Testis (tissue), 3 donors: ENCODE measurements around the gene MAST4. TPM values are rescaled to one million over a fixed set of nuclear protein-coding genes. Genes with fewer than 3 reads are reported as not detected.
"Not testable (repeated sequence)": the region's sequence is repeated elsewhere in the genome, so short reads cannot be mapped to it uniquely, and the experiment has no call there.

ENCODE experiments used
- DNase-seq: peaks from one replicate; pipeline ENCODE4 v3.0.0-alpha.2; 2019
- H3K27ac ChIP-seq, 2 donors: fragments of 200-600 bp; sonication (generic); one replicate each; pipeline ENCODE4 v1.5.1; 2019
- H3K27me3 ChIP-seq: fragments of 200-600 bp; sonication (generic); one replicate; pipeline ENCODE4 v1.5.1; 2019
- H3K36me3 ChIP-seq: fragments of 200-600 bp; sonication (generic); one replicate; pipeline ENCODE4 v1.5.1; 2017; ENCODE audit warnings: low read depth; ENCODE audit errors: missing control alignments
- H3K4me1 ChIP-seq: fragments of 200-600 bp; sonication (generic); one replicate; pipeline ENCODE4 v1.5.1; 2019
- H3K4me3 ChIP-seq, 2 donors: fragments of 200-600 bp; sonication (generic); one replicate each; pipeline ENCODE4 v1.5.1; 2017 to 2019
- H3K9me3 ChIP-seq: fragments of 200-600 bp; sonication (generic); one replicate; pipeline ENCODE4 v1.5.1; 2017
- POLR2A ChIP-seq: fragments of 450-650 bp; IDR thresholded peaks from one replicate; pipeline ENCODE4 v1.6.1; 2017; ENCODE audit warnings: antibody characterized with exemption, mild to moderate bottlenecking, moderate library complexity
- WGBS, 2 donors: methylation state at CpG; one replicate each; pipeline ENCODE4 v1.1.5; 2018; 5-methylcytosine and 5-hydroxymethylcytosine counted together
- intact Hi-C: fragments of 100-400 bp; cut with DNase I; formaldehyde crosslinking; loops from one replicate; pipeline ENCODE4 v1.15.1; 2023; ENCODE audit warnings: low total_unique reads
- polyA plus RNA-seq: library from polyadenylated mRNA; stranded (reverse); fragments of 350-450 nt; fragmentation: Illumina TruSeq; extraction: RNeasy Lipid Tissue Mini Kit (QIAGEN cat#74804); gene quantifications from one replicate; pipeline ENCODE4 v1.2.3, GENCODE V29; 2014; ENCODE audit warnings: low read depth, low replicate concordance; ENCODE audit not compliant: insufficient read depth
- total RNA-seq, 2 donors: library from RNA; depleted of rRNA; stranded (reverse); fragments of >200 nt; gene quantifications; one replicate each; pipeline ENCODE4 v1.2.3, GENCODE V29; 2016
- TF ChIP-seq, protein P1 (sequence below), 3 experiments: fragments of 450-650 bp in 2 of 3; fragments of 200-600 bp in 1 of 3; sonication (generic) in 1 of 3; IDR thresholded peaks; one replicate each; pipeline ENCODE4 v1.5.1; 2016 to 2019; ENCODE audit warnings: antibody characterized with exemption in 3 of 3, mild to moderate bottlenecking in 2 of 3, moderate library complexity in 1 of 3

Gene MAST4
- total and polyA plus RNA-seq, 3 donors from 2014 or later, result 27.2 to 56.4 (median 51.4) TPM

DNA sequence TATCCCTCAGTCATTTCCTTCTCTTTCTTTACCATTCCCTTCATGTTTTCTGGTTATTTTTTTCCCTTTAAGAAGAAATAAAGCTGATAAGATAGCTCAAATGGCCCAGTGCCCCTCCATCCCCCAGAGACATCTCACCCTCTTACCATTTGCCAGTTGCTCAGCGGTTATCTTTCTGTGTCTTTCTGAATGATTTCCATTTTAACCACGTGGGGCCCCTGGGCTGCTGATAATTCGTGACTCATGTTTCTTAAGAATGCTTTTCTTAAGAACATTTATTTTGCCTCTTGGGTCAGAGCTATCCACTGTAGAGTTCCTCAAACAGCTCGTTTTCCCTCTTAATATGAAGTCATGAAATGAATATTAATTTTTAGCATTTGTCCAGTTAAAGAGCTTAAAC is 147.8 kb downstream of the MAST4 start:
- Histone ChIP-seq H3K4me1 (peaks cover 3% of the 10 kb centered on the region), H3K36me3 (no peaks in the 10 kb centered on the region), H3K27me3 (no peaks in the 10 kb centered on the region), H3K9me3 (no peaks in the 10 kb centered on the region), H3K4me3 (no peak overlapping the region), H3K27ac (no peak overlapping the region)
- DNase-seq, result peak; percentile 28
- TF ChIP-seq, protein P1, sequence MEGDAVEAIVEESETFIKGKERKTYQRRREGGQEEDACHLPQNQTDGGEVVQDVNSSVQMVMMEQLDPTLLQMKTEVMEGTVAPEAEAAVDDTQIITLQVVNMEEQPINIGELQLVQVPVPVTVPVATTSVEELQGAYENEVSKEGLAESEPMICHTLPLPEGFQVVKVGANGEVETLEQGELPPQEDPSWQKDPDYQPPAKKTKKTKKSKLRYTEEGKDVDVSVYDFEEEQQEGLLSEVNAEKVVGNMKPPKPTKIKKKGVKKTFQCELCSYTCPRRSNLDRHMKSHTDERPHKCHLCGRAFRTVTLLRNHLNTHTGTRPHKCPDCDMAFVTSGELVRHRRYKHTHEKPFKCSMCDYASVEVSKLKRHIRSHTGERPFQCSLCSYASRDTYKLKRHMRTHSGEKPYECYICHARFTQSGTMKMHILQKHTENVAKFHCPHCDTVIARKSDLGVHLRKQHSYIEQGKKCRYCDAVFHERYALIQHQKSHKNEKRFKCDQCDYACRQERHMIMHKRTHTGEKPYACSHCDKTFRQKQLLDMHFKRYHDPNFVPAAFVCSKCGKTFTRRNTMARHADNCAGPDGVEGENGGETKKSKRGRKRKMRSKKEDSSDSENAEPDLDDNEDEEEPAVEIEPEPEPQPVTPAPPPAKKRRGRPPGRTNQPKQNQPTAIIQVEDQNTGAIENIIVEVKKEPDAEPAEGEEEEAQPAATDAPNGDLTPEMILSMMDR (IDR thresholded peaks at IDR 0.05), result no peak
- no peak for TF ChIP-seq POLR2A
- intact Hi-C loops, result no loop called here
- 46 to 57% methylated on average over 4 of the region's 4 CpGs for WGBS, 2 donors

DNA sequence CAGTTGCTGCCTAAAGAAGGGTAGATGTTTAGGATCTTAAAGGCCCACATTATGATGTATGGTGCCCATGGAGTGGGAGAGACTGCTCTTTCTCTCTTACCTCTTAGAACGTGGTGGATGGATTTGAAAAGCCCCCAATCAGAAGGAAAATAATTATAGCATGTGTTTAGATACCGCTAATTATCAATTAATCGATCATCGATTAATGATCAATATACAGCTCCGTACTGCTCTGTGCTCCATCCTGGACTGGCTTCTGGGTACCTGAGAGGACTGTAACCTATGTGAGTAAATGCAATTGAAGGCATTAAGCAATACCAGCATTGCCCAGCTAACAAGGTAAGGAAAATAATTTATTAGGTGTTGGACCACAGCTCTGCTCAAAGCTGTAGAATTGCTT is 149.1 kb downstream of the MAST4 start:
- no peak overlapping the region for H3K4me3 ChIP-seq
- intact Hi-C loops, result no loop called here
- no peak for TF ChIP-seq POLR2A
- TF ChIP-seq, protein P1 (IDR thresholded peaks at IDR 0.05), result no peak
- no peaks in the 10 kb centered on the region for H3K9me3 ChIP-seq
- H3K27ac ChIP-seq, result no peak overlapping the region
- H3K36me3 ChIP-seq, result no peaks in the 10 kb centered on the region
- DNase-seq, result no peak
- H3K27me3 ChIP-seq, result no peaks in the 10 kb centered on the region
- H3K4me1 ChIP-seq, result no peaks in the 10 kb centered on the region
- WGBS, 2 donors, result 85 to 96% methylated on average over 5 of the region's 5 CpGs

DNA sequence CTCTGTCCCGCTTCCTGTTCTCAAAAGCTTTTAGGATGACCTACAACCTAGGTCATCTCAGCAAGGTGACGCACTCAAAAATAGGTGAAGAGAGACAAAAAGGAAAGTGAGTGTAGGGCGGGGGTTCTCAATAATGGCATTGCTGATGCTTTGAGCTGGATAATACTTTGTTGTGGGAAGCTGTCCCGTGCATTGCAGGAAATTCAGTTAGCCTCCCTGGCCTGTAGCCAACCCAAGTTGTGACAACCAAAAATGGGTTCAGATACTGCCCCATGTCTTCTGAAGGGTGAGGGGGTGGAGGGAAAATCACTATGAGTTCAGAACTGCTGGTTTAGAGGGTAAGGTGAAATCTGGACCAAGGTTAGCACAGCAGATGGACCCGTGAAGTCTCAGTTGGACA is 151.4 kb downstream of the MAST4 start:
- H3K27ac ChIP-seq, result no peak overlapping the region
- WGBS, 2 donors, result 90 to 93% methylated on average over 5 of the region's 5 CpGs
- H3K4me3 ChIP-seq, result no peak overlapping the region
- H3K27me3 ChIP-seq, result no peaks in the 10 kb centered on the region
- H3K9me3 ChIP-seq, result no peaks in the 10 kb centered on the region
- TF ChIP-seq, protein P1 (IDR thresholded peaks at IDR 0.05), result no peak
- H3K36me3 ChIP-seq, result no peaks in the 10 kb centered on the region
- intact Hi-C loops, result no loop called here
- no peak for DNase-seq
- H3K4me1 ChIP-seq, result no peaks in the 10 kb centered on the region

DNA sequence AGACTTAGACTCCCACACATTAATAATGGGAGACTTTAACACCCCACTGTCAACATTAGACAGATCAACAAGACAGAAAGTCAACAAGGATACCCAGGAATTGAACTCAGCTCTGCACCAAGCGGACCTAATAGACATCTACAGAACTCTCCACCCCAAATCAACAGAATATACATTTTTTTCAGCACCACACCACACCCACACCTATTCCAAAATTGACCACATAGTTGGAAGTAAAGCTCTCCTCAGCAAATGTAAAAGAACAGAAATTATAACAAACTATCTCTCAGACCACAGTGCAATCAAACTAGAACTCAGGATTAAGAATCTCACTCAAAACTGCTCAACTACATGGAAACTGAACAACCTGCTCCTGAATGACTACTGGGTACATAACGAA is 156.5 kb downstream of the MAST4 start:
- H3K9me3 ChIP-seq, H3K4me3 ChIP-seq, H3K36me3 ChIP-seq, H3K27ac ChIP-seq, DNase-seq, H3K4me1 ChIP-seq, H3K27me3 ChIP-seq: not testable (repeated sequence)
- 40 to 92% methylated on average over 1 of the region's 2 CpGs for WGBS, 2 donors
- intact Hi-C loops, result loop anchor here (10.0 kb wide), 1 partner anchor 448 kb away; no protein-coding TSS in a partner anchor

DNA sequence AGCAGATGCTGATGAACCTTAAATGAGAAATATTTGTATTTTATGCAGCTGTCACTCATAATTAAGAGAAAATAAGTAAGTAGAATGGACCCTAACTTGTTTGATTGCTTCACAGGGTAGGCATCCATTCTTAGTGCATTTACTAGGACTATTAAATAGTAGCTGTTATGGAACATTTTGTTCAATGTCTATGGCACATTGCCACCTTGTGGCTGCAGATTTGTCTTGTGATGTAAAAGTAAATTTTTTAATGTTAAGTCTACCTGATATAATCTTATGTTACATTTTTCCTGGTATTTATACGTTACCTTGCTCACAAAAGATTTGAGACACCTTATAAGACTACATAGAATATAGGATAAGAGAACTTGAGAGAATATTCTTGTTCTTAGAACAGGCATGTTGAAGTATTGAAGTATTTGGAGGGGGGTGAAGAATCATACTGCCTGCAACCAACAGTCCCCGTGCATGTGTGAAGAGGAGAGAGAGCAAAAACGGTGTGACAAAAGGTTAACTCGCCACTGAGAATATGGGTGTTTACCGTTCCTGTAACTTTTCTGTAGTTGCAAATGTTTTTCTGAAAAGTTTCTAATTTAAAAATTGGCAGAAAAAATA is 161.1 kb downstream of the MAST4 start:
- WGBS, 2 donors, result 43 to 45% methylated on average over 5 of the region's 5 CpGs
- no peak for TF ChIP-seq POLR2A
- TF ChIP-seq, protein P1 (IDR thresholded peaks at IDR 0.05), result peak; percentile 33 to 40 (median 33)
- no peaks in the 10 kb centered on the region for H3K9me3 ChIP-seq
- peaks cover 5% of the 10 kb centered on the region for H3K4me1 ChIP-seq
- H3K36me3 ChIP-seq, result no peaks in the 10 kb centered on the region
- peak; percentile 86 for DNase-seq
- intact Hi-C loops, result loop anchor here (10.0 kb wide), 1 partner anchor 453 kb away; no protein-coding TSS in a partner anchor
- H3K4me3 ChIP-seq, result no peak overlapping the region
- no peak overlapping the region for H3K27ac ChIP-seq
- H3K27me3 ChIP-seq, result no peaks in the 10 kb centered on the region
